GM18858 (cell line): ENCODE results near the gene ENTR1.

Experiments used
- ATAC-seq: cut with Tn5 transposase; IDR thresholded peaks from one replicate; pipeline ENCODE4 v1.9.1; 2021; ENCODE audit not compliant: unreplicated experiment

ENTR1 gene

DNA sequence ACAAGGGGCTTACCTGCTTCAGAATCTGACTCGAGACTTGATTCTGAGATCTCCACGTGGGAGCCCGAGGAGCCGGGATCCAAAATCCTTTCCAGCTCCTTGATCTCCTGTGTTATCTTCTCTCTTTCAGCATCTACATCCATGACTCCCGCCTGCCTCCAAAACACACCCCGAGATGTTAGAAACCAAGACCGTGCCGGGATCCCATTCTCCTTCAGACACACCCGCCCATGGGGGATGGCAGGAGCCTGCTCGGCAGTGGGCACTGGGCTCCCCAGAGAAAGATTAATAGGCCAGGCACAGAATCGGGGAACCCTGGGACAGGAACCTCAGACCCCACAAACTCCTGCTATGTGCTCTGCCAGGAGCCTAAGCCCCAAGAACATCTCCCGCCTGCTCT is 12.1 kb downstream of the ENTR1 start:
- ATAC-seq = no peak

DNA sequence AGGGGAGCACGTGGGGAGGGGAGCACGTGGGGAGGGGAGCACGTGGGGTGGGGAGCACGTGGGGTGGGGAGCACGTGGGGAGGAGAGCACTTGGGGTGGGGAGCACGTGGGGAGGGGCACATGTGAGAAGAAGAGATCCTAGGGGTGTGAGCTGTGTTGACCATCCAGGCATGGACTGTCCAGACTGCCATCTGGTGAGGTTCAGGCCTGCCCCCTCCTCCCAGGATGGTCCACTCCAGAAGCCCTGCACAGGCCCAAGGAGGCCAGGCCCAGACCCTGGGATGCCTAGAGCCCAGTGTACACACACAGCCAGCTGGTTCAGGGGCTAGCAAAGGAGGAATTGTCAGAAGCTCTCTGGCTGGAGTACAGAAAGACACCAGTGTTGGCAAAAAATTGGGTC is 12.8 kb downstream of the ENTR1 start:
- ATAC-seq = no peak

DNA sequence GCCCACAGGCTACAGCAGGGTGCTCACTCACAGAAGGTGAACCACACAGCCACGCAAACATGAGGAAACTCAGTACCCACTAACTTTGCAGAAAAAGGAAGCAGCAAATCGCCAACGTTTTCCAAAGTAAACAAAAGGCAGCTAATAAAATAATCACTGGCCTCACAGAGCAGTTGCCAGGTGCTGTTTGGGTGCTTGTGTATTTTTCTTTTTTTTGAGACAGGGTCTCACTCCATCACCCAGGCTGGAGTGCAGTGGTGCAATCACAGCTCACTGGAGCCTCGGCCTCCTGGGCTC is 14.2 kb downstream of the ENTR1 start:
- ATAC-seq = no peak

DNA sequence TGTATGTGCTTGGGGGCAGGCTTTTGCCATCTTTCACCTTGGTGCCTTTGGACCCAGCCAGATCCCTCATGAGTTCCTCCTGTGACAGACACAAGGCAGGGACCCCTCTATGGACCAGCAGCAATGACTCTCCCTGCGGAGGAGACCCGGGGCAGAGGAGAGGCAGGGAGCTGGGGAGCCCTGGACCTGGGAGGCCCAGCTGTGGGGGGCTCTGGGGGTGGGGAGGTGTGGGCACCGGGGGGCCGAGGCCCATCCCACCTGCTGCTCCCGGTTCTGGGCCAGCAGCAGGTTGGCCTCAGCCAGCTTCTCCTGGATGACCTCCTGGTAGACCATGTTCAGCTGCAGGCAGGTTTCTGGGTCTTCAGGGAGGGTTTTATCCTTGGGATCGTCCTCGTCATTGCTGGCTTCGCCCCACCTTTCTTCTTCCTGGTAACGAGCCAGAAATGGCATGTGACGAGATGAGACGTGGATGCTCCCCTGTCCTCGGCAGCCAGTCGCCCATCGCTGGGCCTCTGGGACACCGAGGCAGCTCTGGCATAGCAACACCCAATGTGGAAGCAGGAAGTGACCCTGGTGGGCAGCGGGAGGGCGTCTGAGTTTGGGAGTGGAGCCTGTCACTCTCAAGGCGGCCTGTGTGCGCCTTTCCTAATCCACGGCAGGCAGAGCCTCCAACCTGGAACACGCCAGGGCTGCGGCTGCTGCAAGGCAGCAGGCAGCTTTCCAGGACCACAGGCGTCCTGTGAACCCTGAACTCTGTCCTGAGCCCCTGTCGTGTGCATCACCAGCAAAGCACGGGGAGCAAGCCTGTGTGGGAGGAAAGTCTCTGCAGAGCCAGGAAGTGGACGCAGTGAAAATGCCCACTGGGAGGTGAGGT is 14.8 kb downstream of the ENTR1 start:
- no peak for ATAC-seq

DNA sequence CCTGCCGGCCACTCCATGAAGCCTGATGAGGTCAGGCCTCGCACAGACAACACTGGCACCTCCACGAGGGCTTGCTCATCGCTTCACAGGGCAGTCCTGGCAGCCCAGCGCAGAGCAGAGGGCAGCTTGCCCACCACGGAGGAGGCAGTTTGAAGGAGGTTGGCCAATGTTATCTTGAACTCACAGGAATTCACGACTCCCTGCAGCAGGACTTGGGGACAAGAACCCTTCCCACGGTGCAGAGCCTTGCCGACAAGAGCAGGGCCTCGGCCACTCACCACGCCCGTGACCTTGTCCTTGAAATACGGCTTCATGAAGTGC is 15.4 kb downstream of the ENTR1 start:
- ATAC-seq = no peak

DNA sequence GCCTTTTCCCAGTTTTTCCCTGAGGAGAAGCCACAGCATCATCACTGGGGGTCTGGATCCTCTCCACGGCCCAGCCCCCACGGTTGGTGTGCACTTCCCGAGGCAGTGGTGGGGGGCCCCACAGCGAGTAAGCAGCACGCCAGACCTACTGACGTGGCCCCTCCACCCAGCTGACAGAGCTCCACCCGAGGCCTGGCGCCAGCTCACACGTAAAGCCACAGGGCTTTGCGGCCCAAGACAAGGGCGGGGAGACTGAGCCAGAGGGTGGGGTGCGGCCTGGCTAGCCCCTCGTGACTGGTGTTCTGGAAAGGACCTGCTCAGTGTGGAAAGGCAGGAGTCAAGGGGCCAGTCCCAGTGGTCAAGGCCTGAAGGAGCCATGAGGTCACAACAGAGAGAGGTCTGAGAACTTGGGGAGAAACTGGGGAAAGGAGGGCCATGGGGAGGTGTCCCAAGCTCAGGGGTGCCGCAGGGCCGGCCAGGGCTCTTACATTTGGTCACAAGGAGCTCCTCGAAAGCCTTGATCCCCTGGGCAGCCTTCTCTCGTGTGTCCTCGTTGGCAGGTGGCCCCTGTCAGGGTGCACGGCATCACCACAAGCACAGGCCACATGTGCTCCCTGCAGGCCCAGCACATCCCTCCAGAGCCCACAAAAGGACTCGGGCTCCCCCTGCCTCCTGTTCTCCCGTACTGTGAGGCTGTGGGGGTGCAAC is 15.9 kb downstream of the ENTR1 start:
- no peak for ATAC-seq

DNA sequence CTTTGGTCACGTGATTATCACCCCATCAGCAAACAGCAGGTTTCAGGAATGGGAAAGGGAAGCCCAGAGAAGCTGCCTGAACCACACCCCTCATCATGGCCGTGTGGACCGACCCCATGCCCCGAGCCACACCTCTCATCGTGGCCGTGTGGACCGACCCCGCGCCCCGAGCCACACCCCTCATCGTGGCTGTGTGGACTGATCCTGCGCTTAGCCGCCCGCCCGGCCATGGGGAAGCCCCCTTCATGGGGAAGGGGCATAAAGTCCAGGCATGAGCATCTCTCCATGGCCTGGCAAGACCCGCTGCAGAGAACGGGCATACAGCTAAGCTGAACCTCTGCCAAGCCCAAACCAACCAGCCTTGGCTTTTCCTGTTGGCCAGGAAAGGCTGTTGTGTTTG is 16.9 kb downstream of the ENTR1 start:
- no peak for ATAC-seq

DNA sequence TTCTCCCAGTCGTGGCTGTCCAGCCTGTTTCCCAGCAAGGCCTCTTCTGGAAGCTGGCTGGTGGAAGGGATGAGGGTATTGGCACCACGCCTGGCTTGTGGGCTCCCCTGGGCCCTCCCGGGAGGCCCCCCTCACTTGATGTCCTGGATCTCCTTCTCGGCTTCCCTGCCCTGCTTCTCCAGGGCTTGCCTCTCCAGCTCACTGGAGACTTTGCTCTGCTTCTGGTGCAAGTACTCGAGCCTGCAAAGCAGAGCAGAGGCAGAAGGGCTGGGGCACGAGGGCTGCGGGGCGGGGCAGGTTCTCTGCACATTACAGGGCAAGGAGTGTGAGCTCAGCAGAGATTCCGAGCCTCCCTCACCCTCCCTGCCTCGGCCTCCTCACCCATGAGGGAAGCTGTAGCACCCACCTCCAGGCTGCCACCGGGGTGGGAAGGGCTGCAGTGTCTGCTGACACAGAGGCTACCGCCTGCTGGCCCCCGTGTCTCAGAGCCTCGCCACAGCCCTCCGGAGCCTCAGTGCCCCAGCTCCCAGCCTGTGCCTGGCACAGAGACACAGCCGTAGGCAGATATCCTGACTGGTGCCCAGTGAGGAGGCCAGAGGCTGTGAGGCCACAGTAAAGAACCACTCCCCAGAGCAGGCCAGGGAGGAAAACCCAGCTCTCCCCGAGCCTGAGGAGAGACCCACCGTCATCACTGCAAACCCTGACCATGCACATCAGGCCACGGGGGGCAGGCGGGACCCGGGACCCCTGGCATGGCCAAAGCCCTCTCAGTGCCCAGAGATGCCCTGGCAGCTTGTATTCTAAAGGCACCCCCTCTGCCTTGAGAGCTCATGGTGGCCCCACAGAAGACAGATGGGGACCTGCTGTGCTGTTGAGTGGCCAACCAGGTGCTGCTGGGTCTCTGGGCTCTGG is 17.6 kb downstream of the ENTR1 start:
- ATAC-seq = no peak

DNA sequence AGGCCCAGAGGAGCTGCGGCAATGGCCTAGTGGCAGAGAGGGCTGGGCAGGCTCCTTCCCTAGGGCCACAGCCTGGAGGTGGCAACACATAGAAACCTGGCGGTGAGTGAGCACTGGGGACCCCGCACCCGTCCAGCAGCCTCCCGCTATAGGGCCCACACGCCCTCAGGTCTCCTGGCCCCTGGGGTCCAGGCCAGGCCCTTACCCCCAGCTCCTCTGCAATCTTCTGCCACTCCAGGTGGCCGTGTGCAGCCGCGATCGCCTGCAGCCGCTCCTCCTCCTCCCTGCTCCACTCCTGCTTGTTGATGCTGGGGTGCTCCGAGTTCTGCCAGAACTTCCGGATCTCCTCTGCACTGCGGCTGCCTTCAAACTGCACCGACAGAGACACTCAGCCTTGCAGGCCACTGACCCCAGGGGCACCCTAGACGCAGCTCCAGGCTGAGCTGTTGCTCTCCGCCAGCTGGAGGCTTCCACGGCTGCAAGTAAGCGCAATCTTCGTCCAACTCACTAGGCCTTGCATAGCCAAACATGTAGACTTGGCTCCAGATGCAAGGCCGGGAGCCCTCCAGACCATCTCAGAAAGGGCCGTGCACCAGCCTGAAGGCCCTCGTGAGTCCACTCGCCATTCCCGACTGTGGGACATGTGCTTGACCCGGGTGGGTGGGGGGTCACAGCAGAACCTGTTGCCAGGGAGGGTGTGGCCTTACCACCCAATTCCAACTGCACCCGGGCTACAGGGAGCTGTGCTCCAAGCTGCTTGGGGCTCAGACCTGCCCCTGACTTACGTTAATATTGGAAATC is 18.5 kb downstream of the ENTR1 start:
- ATAC-seq = no peak

DNA sequence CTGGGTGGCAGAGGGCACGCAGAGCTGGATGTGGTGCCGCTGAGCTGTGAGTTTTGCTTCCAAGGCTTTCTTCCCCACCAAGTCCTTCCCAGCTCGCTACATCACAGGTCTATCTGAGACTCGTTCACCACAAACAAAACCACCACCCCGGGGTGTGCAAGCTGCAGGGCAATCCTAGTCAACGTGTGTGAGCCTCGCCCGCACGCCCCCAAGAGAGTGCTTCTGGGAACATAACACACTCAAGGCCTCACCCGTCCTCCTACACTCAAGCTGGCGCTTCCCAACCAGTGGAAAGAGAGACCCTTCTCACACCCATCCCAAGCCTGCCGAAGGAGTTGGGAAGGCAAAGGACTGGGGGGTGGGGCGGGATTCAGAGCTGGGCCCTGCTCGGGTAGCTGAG is 21.0 kb downstream of the ENTR1 start:
- no peak for ATAC-seq

DNA sequence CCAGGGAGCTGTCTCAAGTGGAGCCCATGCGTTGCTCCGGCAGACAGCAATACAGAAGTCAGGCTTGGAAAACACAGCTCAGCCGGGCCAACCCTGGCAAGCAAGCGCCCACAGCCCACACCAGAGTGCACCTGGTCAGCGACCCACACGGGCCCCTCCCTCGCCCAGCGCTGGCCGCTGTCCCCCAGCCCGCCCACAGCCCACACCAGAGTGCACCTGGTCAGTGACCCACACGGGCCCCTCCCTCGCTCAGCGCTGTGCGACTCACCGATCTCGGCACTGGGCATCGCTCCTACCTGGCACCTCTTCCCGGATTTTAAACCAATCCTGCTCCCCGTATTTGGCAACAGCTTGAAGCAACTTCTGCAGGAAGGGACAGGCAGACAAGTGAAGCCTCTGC is 23.2 kb downstream of the ENTR1 start:
- no peak for ATAC-seq

DNA sequence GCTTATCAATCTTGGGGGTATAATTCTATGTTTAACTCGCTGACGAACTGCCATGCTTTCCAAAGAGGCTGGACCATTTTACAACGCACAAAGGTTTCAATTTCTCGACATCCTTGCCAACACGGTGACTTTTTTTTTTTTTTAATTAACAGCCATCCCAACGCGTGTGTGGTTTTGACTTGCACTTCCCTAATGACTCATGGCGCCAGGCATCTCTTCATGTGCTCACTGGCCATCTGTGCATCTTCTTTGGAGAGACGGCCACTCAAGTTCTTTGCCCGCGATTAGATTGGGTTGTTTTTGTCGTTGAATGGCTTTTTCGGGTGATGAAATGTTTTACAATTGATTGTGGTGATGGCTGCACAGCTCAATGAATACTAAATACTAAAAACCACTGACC is 24.4 kb downstream of the ENTR1 start:
- ATAC-seq = no peak

DNA sequence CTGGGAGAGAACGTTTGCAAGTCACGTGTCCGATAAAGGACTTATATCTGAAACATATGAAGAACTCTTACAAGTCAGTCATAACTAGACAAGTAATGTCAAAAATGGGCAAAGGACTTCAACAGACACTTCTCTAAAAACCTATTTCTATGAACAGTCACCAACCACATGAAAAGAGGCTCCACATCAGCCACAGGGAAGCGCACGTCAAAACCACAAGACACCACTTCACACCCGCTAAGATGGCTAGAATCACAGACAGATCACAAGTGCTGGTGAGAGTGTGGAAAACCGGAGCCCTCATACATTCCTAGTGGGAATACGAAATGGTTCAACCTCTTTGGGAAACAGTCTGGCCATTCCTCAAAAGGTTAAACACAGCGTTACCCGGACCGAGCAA is 25.4 kb downstream of the ENTR1 start:
- no peak for ATAC-seq

DNA sequence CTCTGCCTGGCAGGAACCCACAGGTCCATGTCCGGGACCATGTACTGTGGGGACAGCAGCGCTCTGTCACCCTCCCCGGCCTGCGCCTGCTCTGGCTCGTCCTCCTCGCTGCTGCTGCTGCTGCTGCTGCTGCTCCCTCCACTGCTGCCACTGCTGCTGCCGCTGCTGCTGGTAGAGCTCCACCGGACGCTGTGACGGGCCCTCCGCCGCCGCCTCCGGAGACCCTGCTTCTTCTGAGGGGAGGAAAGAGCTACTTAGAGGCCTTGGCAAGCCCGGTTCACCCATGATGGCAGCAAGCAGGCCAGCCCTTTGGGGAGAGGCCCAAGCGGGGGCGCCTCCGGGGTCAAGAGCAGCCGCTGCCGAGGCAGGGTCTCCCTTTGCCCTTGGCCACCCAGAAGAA is 27.0 kb downstream of the ENTR1 start:
- no peak for ATAC-seq

DNA sequence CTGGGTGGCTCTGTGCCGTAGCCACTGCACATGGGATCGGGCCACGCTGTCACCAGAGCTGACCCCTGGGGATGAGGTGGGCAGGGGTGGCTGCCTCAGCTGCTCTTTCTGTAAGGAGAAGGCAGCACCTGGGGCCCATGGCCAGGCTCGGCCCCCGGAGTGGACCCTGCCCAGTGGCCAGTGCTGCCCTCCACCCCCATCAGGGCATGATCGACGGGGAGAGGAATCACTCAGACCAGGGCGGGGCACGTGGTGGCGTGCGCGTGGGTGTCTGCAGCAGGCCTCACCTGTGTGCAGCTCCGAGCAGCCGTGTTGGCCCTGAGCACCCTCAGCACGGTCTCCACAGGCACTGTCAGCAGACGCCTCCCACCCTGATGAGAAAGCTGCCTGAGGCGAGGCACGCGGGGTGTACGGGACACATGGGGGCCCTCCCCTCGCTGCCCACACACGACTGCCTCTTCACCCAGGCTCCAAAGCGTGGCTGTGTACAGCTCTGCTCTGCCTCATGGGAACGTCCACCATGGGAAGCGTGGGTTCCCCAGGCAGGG is 28.4 kb downstream of the ENTR1 start:
- ATAC-seq = no peak

DNA sequence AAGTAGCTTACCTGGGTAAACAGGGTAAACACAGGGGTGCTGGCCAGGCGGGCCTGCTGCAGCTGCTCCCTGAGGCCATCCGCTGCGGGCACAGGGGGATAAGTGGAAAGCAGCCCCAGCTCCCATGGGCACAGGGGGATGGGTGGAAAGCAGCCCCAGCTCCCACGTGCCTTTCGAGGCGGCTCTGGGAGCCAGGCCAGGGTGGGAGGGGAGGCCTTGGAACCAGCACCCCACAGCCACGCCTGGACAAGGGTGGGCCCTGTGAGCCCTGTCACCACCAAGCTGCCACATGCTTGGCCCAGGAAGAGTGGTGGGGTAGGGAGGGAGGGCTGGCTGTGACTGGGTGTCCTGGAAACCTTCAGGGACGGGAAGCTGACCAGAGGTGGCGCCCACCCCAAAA is 29.1 kb downstream of the ENTR1 start:
- no peak for ATAC-seq

DNA sequence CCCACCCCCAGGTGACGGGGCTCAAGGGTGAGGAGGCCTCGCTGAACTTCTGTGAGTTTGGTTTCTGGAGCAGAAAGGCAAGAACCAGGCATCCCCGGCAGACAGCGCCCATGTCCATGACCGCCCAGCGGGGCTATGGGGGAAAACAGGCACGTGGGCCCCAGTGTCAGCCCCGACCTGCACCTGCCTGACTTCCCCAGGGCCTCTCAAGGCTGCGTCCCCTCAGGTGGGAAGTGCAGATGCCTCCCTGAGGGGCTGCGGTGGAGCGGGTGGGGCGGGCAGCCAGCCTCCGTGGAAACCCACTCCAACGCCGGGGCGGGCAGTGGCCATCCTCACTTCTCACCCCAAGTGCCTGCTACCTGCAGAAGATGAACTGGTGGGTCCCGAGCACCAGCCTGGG is 30.0 kb downstream of the ENTR1 start:
- ATAC-seq = no peak

DNA sequence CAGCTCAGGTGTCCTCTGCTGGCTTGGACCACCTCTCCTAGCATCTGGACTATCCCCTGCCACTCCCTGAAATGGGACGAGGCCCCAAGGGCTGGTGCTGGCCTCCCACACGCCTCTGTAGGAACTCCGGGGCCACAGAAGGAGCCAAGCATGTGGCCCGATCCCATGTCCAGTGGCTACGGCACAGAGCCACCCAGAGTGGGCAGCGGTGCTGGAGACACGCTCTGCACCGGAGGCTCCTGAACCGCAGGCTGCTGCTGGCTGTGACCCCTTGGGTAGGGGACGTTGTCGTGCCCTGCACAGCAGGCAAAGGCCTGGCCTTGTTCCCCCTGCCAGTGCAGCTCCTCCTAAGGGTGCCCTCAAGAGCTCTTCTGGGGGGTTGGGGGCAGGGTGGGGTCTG is 30.5 kb downstream of the ENTR1 start:
- ATAC-seq = no peak

DNA sequence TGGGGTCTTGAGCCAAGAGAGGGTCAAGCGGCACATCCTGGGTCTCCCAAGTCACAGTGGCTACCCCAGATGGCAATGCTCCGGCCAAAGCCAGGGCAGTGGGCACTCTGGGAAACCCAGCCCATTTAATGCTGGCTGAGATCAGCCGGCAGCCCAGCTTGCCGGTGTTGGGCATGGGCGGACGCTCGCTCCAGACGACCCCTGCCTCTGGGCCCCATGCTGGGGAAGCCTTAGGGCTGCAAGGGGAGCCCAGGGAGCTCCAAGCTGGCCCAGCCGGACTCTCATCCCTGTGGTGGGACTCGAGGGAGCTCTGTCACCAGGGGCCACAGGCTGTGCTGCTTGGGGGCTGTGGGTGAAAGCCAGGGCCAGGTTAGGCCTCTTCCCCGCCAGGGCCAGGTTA is 31.0 kb downstream of the ENTR1 start:
- ATAC-seq = no peak

DNA sequence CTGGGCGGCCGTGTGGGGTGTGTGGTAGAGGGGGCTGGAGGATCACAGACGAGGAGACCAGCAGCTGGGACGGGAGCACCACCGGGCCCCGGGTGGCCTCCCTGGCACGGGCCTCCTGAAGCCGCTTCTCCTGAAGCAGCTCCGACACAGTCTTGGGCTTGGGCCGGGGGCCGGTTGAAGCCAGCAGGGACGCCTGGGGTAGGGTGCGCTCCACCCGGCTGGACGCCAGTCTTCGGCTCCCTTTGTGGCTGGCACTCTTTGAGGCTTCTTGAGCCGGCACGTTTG is 31.5 kb downstream of the ENTR1 start:
- no peak for ATAC-seq
